ENCODE measurements around the gene EEA1.

The EEA1 gene

GRCh38 chr12:92747151-92747550, 181.9 kb downstream of the EEA1 start:
- DNase-seq: no peak

- DNase-seq: no peak
Observed at GRCh38 chr12:92745856-92746550, 183.1 kb downstream of the EEA1 start.

DNA sequence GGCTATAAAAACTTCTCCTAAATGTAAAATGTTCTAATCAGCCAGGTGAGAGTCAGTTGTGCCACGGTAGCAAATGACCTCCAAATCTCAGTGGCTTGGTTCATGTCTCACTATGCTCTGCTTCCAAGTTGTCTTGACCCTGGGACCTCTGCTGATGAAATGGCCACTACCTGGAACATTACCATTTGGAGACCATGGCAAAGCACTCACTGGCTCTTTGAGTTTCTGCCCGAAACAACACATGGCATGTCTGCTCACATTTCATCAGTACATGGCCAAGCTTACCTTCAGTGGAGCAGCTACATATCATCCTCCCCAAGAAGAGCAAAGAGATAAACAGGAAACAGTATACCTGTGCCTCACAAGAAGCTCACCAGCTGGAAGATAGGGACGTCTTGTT, 186.1 kb downstream of the EEA1 start:
- no peak for DNase-seq

DNA sequence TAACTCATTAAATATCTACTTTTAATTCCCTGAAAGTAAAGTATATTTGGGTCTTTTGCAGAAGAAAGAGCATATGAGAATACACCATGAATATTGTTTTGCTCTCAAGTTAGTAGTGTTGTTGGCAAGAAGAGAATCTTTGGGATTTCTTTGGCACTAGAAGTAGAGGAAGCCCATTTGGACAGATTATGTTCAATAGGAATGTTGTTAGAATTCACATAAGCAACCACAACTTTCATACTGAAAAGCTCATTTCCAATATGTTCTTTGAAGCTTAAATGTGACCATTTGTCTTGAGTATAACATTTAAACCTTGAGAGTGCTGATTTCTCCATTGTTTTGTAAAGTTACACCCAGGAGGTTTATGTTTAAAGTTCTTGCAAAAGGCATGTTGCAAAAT, 188.7 kb downstream of the EEA1 start:
- DNase-seq: no peak

- no peak for DNase-seq
Observed at GRCh38 chr12:92739113-92739512, 190.0 kb downstream of the EEA1 start.

DNA sequence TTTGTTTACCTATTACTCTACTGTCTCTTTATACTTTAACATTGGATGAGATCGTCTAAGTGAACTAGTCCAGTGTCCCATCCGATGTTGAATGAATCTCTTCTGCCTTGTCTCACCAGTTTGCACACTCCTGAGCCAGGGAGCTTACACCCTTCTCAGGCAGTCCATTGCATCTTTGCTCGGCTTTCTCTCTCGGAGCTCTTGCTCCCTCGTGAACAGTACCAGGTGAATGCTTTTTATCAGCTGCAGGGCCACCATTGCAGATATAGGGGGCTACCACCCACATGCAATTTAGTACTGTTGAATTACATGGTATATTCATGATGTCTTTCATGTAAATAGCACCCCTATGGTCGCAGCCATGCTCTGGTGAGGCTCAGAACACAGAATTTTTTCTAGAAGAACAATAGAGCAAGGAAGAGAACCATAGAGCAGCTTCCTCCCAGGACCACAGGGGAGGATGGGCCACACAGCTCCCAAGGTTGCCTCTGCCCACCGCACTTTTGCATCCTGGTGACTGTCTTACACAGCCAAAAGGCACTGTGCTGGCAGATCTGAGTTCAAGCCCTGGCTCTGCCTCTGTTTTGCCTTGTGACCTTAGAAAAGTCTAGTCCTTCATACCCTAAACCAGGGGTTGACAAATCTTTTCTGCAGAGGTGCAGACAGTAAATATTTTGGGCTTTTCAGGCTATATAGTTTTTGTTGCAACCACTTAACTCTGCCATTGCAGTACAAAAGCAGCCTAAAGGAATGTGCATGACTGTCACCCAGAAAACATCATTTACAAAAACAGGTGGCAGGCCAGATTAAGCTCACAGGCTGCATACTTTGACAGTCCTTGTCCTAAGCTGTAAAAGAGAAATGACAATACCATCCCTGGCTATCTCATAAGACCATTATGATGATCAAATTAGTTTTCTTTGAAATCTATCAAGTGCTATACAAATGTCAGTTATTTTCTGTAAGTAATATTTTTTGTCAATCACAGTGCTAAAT, 190.9 kb downstream of the EEA1 start:
- DNase-seq: no peak

- no peak for DNase-seq
Observed at GRCh38 chr12:92736605-92737004, 192.5 kb downstream of the EEA1 start.

DNA sequence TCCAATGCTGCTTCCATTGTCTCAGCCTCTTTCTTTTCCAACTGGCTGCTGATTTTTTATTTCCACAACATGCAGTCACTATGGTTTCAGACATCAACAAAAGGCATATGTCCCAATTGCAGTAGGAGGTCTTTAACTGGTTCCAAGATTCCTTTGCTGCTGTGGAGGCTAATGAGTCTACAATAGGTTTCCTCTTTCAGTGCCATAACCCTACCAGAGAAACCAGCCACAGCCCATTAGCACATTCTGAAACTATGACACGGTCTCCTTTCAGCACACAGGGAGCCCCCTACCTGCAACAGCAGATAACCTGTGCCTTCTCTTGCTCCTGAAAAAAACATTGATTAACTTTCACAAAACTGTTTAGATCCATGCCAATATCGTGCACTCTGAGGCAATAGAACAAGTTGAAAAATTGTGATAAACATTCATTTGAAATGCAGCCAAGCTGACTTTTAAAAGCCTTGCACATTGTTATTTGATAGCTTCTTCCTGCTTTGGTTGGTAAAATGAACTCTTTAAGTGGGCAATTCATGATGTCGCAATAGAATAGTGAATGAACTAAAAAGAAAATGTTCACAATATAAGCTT, 193.9 kb downstream of the EEA1 start:
- DNase-seq: no peak

DNA sequence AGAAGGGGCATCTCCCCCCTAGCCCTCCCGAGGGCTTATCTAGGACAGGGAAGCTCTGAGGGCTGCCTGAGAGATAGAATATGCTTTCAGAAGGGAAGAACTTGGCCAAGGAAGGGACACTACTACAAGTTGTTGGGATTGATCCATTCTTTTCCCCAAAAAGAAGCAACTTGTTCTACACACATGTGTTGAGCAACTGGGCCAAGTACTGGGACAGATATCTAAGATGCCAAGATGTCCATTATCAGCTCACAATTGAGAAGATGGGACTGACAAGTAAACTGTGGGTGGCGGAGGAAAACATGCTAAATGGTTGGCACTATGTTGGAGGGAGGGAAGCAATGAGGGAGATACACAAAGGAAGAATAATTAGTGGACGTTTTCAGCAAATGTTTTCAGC, 195.4 kb downstream of the EEA1 start:
- DNase-seq: no peak

- DNase-seq: no peak
Observed at GRCh38 chr12:92733181-92733580, 195.9 kb downstream of the EEA1 start.

DNA sequence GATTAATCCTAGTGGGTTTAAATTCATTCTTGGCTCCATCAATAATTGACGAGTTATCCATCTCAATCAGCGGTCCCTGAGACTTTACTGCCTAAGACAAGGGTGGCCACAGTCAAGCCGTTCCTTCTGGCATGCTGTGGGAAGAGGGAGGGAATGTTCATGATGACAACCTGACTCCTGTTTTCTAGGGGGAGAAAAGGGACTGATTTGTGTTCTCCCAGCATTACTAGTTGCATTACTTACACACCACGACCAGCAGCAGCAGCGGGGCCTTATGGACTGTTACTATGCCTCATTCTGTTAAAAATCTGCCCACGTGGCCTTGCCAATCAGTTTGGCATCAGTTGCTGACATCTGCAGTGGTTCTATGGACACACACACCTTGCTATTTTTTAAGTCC, 196.4 kb downstream of the EEA1 start:
- DNase-seq: no peak

GRCh38 chr12:92732216-92732615, 196.9 kb downstream of the EEA1 start:
- DNase-seq: no peak

DNA sequence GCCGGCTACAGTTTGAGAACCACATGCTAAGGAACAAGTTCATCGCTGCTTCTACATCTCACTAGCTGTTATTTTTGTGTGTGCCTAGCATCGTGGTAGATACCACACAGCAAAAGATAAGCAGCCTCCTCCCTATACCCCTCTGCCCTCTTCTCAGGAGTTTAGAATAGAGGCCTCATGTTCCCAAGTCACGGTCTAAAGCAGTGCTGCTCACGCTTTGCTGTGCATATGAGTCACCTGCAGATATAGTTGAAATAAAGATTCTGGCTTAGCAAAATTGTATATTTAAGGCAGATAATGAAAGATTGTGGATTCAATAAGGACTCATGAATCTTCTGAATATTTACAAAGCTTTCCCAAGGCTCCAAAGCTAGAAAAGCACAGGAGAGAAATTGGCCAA, 198.3 kb downstream of the EEA1 start:
- no peak for DNase-seq

GRCh38 chr12:92729773-92730305, 199.3 kb downstream of the EEA1 start:
- DNase-seq: no peak

DNA sequence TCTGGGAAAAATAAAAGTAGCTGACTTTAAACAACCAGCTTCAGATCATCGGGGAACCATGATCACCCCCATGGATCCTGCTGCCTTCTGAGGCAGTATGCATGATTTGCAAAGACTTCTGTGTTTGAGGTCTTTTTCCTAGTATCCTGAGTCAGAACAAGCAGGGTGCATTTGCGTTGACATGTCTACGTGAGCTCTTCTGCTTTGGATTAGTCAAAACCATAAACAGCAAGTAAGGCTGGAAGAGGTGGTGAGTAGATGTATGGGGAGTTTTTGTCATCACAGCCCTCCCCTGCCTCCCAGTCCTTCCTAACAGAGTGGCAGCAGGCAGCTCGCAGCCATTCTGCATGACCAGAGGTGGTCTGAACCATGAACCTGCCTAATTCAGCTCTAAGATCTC, 202.2 kb downstream of the EEA1 start:
- no peak for DNase-seq

DNA sequence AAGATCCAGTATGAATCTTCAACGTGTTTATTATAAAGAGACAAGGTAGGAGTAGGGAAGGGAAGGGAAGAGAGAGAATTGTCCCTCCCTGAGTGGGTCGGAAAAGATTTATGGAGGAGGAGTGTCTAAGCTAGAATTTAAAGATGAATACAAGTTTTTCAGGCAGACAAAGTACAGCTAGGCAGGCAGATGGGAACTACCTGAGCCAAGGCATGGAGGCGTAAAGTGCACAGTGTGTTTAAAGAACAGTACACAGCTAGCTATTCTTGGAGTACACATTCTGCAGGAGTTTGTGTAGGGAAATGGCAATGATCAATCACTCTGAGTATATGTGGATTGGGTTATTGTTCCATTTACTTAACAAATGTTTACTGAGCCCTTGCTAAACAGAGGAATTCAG, 206.2 kb downstream of the EEA1 start:
- DNase-seq: no peak

- no peak for DNase-seq
Observed at GRCh38 chr12:92721656-92722055, 207.4 kb downstream of the EEA1 start.

GRCh38 chr12:92721130-92721529, 208.0 kb downstream of the EEA1 start:
- no peak for DNase-seq

All from right kidney (tissue), 1 donor.